H9 (cell line): Measurements from ENCODE around the gene CHMP3. TPM values are rescaled to one million over a fixed set of nuclear protein-coding genes. Genes with fewer than 3 reads are reported as not detected.

Experiments used
- DNase-seq: peaks from one replicate; pipeline ENCODE4 v3.0.0-alpha.2; 2017
- H2AFZ ChIP-seq: one replicate; pipeline ENCODE4 v1.6.1; 2013; ENCODE audit warnings: mild to moderate bottlenecking, low read length, control low read depth, moderate library complexity
- H2AK5ac ChIP-seq: 2 replicates; pipeline ENCODE4 v1.6.1; 2013; ENCODE audit warnings: low read length, control low read depth, mixed read lengths; ENCODE audit not compliant: insufficient read length
- H2BK120ac ChIP-seq: one replicate; pipeline ENCODE4 v1.6.1; 2013; ENCODE audit warnings: low read depth, mild to moderate bottlenecking, low read length, control low read depth, inconsistent platforms; ENCODE audit not compliant: poor library complexity, severe bottlenecking
- H2BK12ac ChIP-seq: 2 replicates; pipeline ENCODE4 v1.6.1; 2013; ENCODE audit warnings: low read length, control low read depth, mixed read lengths, low read depth; ENCODE audit not compliant: insufficient read length
- H2BK15ac ChIP-seq: 2 replicates; pipeline ENCODE4 v1.6.1; 2013; ENCODE audit warnings: low read depth, low read length, control low read depth
- H2BK20ac ChIP-seq: one replicate; pipeline ENCODE4 v1.6.1; 2013; ENCODE audit warnings: low read depth, mild to moderate bottlenecking, low read length, control low read depth, inconsistent platforms; ENCODE audit not compliant: poor library complexity, severe bottlenecking
- H2BK5ac ChIP-seq: 2 replicates; pipeline ENCODE4 v1.6.1; 2013; ENCODE audit warnings: low read length, control low read depth, mixed read lengths; ENCODE audit not compliant: insufficient read length
- H3K14ac ChIP-seq: 2 replicates; pipeline ENCODE4 v1.6.1; 2013; ENCODE audit warnings: low read length, control low read depth; ENCODE audit not compliant: insufficient read depth
- H3K18ac ChIP-seq: 2 replicates; pipeline ENCODE4 v1.6.1; 2013; ENCODE audit warnings: low read depth, mild to moderate bottlenecking, mixed read lengths, low read length, control low read depth; ENCODE audit not compliant: insufficient read length
- H3K23ac ChIP-seq: 2 replicates; pipeline ENCODE4 v1.6.1; 2013; ENCODE audit warnings: low read length, control low read depth, mixed read lengths, low read depth; ENCODE audit not compliant: insufficient read length
- H3K23me2 ChIP-seq: 2 replicates; pipeline ENCODE4 v1.6.1; 2013; ENCODE audit warnings: low read depth, mild to moderate bottlenecking, mixed read lengths, low read length, control low read depth; ENCODE audit not compliant: insufficient read length, poor library complexity, severe bottlenecking
- H3K27ac ChIP-seq: 2 replicates; pipeline ENCODE4 v1.5.1; 2013; ENCODE audit warnings: low read length, control low read depth, mixed read lengths, low read depth; ENCODE audit not compliant: insufficient read length
- H3K27me3 ChIP-seq: 2 replicates; pipeline ENCODE4 v1.6.1; 2013; ENCODE audit warnings: low read length, control low read depth, inconsistent platforms; ENCODE audit not compliant: insufficient read depth
- H3K4ac ChIP-seq: 2 replicates; pipeline ENCODE4 v1.6.1; 2013; ENCODE audit warnings: low read depth, mild to moderate bottlenecking, control low read depth, inconsistent platforms, low read length, moderate library complexity
- H3K4me1 ChIP-seq: 2 replicates; pipeline ENCODE4 v1.6.1; 2013; ENCODE audit warnings: low read length, control low read depth, inconsistent platforms; ENCODE audit not compliant: insufficient read depth
- H3K4me2 ChIP-seq: 2 replicates; pipeline ENCODE4 v1.6.1; 2013; ENCODE audit warnings: low read length, control low read depth, mixed read lengths; ENCODE audit not compliant: insufficient read length, insufficient read depth
- H3K56ac ChIP-seq: 2 replicates; pipeline ENCODE4 v1.6.1; 2013; ENCODE audit warnings: low read depth, mild to moderate bottlenecking, mixed read lengths, low read length, control low read depth; ENCODE audit not compliant: insufficient read length
- H3K79me1 ChIP-seq: 2 replicates; pipeline ENCODE4 v1.6.1; 2013; ENCODE audit warnings: low read depth, mild to moderate bottlenecking, moderate library complexity, low read length, control low read depth, inconsistent platforms; ENCODE audit not compliant: insufficient read depth, poor library complexity, severe bottlenecking
- H3K79me2 ChIP-seq: 2 replicates; pipeline ENCODE4 v1.6.1; 2013; ENCODE audit warnings: low read length, control low read depth, inconsistent platforms; ENCODE audit not compliant: insufficient read depth
- H3K9ac ChIP-seq: 2 replicates; pipeline ENCODE4 v1.6.1; 2013; ENCODE audit warnings: low read length, control low read depth, mixed read lengths; ENCODE audit not compliant: insufficient read length; ENCODE audit errors: extremely low read depth
- H3K9me3 ChIP-seq: one replicate; pipeline ENCODE4 v1.6.1; 2013; ENCODE audit warnings: low read depth, low read length, inconsistent platforms; ENCODE audit not compliant: control insufficient read depth
- H3T11ph ChIP-seq: one replicate; pipeline ENCODE4 v1.6.1; 2013; ENCODE audit warnings: mild to moderate bottlenecking, low read length, control low read depth, inconsistent platforms
- H4K20me1 ChIP-seq: one replicate; pipeline ENCODE4 v1.6.1; 2013; ENCODE audit not compliant: control insufficient read depth, insufficient read length, insufficient read depth
- H4K5ac ChIP-seq: 2 replicates; pipeline ENCODE4 v1.6.1; 2013; ENCODE audit warnings: low read depth, mild to moderate bottlenecking, mixed read lengths, low read length, control low read depth; ENCODE audit not compliant: insufficient read length
- H4K8ac ChIP-seq: replicated peaks from 2 replicates; pipeline ENCODE4 v1.6.1; 2013; ENCODE audit warnings: low read length, control low read depth, mixed read lengths, low read depth; ENCODE audit not compliant: insufficient read length
- H4K91ac ChIP-seq: 2 replicates; pipeline ENCODE4 v1.6.1; 2013; ENCODE audit warnings: low read depth, mild to moderate bottlenecking, moderate library complexity, mixed read lengths, low read length, control low read depth; ENCODE audit not compliant: insufficient read length
- H3K27ac Mint-ChIP-seq, 3 experiments: 2 replicates in 2 of 3; 3 replicates in 1 of 3; pipeline ENCODE4 v1.8.0; 2020 to 2021; ENCODE audit warnings: mixed read lengths in 3 of 3, mild to moderate bottlenecking in 1 of 3, moderate library complexity in 1 of 3
- H3K27me3 Mint-ChIP-seq: 2 replicates; pipeline ENCODE4 v1.8.0; 2021; ENCODE audit warnings: low read depth, mild to moderate bottlenecking, moderate library complexity, mixed read lengths
- H3K36me3 Mint-ChIP-seq, 3 experiments: 2 replicates in 2 of 3; 3 replicates in 1 of 3; pipeline ENCODE4 v1.8.0; 2020 to 2021; ENCODE audit warnings: low read depth in 3 of 3, mixed read lengths in 3 of 3; ENCODE audit not compliant: insufficient read depth in 1 of 3
- H3K4me1 Mint-ChIP-seq, 2 experiments: 2 replicates each; pipeline ENCODE4 v1.8.0; 2020; ENCODE audit warnings: mixed read lengths in 2 of 2
- H3K4me3 Mint-ChIP-seq, 2 experiments: 2 replicates in 1 of 2; 3 replicates in 1 of 2; pipeline ENCODE4 v1.8.0; 2020 to 2021; ENCODE audit warnings: mild to moderate bottlenecking in 2 of 2, mixed read lengths in 2 of 2, moderate library complexity in 1 of 2
- H3K9me3 Mint-ChIP-seq, 2 experiments: 2 replicates in 1 of 2; 3 replicates in 1 of 2; pipeline ENCODE4 v1.8.0; 2020; ENCODE audit warnings: mild to moderate bottlenecking in 2 of 2, mixed read lengths in 2 of 2, moderate library complexity in 1 of 2
- CTCF ChIP-seq: fragments of 200-600 bp; sonication (generic); conservative IDR thresholded peaks from 3 replicates; pipeline ENCODE4 v1.8.0; 2021; ENCODE audit warnings: antibody characterized with exemption, mild to moderate bottlenecking
- WGBS: extraction: QIAGEN DNeasy Blood & Tissue Kit; methylation state at CpG from one replicate; pipeline ENCODE4 v1.1.7; 2013; ENCODE audit warnings: missing lambda C conversion rate, low lambda C conversion rate, mixed read lengths; ENCODE audit not compliant: insufficient read length; ENCODE audit errors: extremely low coverage; 5-methylcytosine and 5-hydroxymethylcytosine counted together
- total RNA-seq: library from RNA; stranded (reverse); gene quantifications from 2 replicates; pipeline ENCODE4 v1.2.1, GENCODE V29; 2021

CHMP3 gene
- total RNA-seq, 1 experiment from 2014 or later: 28.8 TPM

- TF ChIP-seq CTCF: no peak
- Mint-ChIP-seq H3K4me1 (no peaks in the 10 kb centered on the region; a peak in 1 of 4 replicates), H3K27ac (no peak overlapping the region), H3K36me3 (peaks cover 22 to 41% (median 25%) of the 10 kb centered on the region in 3 experiments; a peak in 6 of 7 replicates), H3K4me3 (no peak overlapping the region), H3K27me3 (no peaks in the 10 kb centered on the region), H3K9me3 (no peaks in the 10 kb centered on the region)
- H3K27ac ChIP-seq: no peak overlapping the region
- no peak overlapping the region for H4K5ac ChIP-seq
- no peaks in the 10 kb centered on the region for H3K23me2 ChIP-seq
- no peak overlapping the region for H3K56ac ChIP-seq
- no peak overlapping the region for H4K8ac ChIP-seq
- no peak overlapping the region for H2BK120ac ChIP-seq
- H2AFZ ChIP-seq: no peak overlapping the region
- H2BK5ac ChIP-seq: no peak overlapping the region
- no peaks in the 10 kb centered on the region for H3K9me3 ChIP-seq
- no peak overlapping the region for H2BK20ac ChIP-seq
- H3K4me2 ChIP-seq: no peak overlapping the region
- no peak overlapping the region for H3T11ph ChIP-seq
- no peaks in the 10 kb centered on the region for H3K79me2 ChIP-seq
- no peak overlapping the region for H2BK15ac ChIP-seq
- H3K18ac ChIP-seq: no peak overlapping the region
- no peak for DNase-seq
- no peak overlapping the region for H2AK5ac ChIP-seq
- no peaks in the 10 kb centered on the region for H3K4me1 ChIP-seq
- no peak overlapping the region for H3K14ac ChIP-seq
- H3K27me3 ChIP-seq: no peaks in the 10 kb centered on the region
- no peaks in the 10 kb centered on the region for H3K79me1 ChIP-seq
- no CpG with 5 or more reads among the region's 7 CpGs for WGBS
- H2BK12ac ChIP-seq: no peak overlapping the region
- no peak overlapping the region for H3K4ac ChIP-seq
- H3K9ac ChIP-seq: no peak overlapping the region
- no peak overlapping the region for H4K91ac ChIP-seq
- no peaks in the 10 kb centered on the region for H4K20me1 ChIP-seq
- H3K23ac ChIP-seq: no peak overlapping the region
Measured at GRCh38 chr2:86507600-86507999, 55.6 kb downstream of the CHMP3 start.
